HepG2 (cell line): ENCODE data around the gene CST1. TPM values are rescaled to one million over a fixed set of nuclear protein-coding genes. Genes with fewer than 3 reads are reported as not detected.
A peak's percentile ranks its signal among the peaks of the same experiment; 100 is the strongest.
"Not testable (repeated sequence)": the region's sequence is repeated elsewhere in the genome, so short reads cannot be mapped to it uniquely, and the experiment has no call there.

Experiments used
- ATAC-seq: fragments of 200-7000 bp; cut with Tn5 transposase; 3 replicates; pipeline ENCODE4 v1.9.1; 2020; ENCODE audit warnings: mild to moderate bottlenecking, moderate library complexity
- BruUV-seq: library from RNA; stranded (reverse); fragments of 400-500 nt; replicated peaks from 2 replicates; lab custom pipeline; 2021; lab: Mats Ljungman, UMichigan
- CTCF ChIA-PET: fragments of 300-600 bp; formaldehyde crosslinking; extraction: SDS; loops from one replicate; lab custom pipeline; 2021; ENCODE audit warnings: low total read pairs, inconsistent platforms, low intra/inter-chr PET ratio; lab: Yijun Ruan, JAX
- POLR2A ChIA-PET: fragments of 350-600 bp; sonication (Branson Sonifier 250); formaldehyde crosslinking; loops from one replicate; lab custom pipeline; 2020; ENCODE audit warnings: antibody characterized with exemption, inconsistent platforms; lab: Yijun Ruan, JAX
- DNase-seq: peaks from one replicate; pipeline ENCODE4 v3.0.0-alpha.2; 2015; ENCODE audit warnings: low spot score
- FAIRE-seq: peaks from 3 replicates; lab custom pipeline; 2011; peaks lifted over from hg19 to GRCh38; lab: Jason Lieb, UNC
- H2AFZ ChIP-seq: one replicate; pipeline ENCODE4 v1.6.1; 2011; ENCODE audit warnings: low read length, inconsistent platforms
- H3K27ac ChIP-seq: fragments of 300-600 bp; 3 replicates; pipeline ENCODE4 v1.8.0; 2011; ENCODE audit warnings: mixed run types, mild to moderate bottlenecking, mixed read lengths, low read length, inconsistent platforms; ENCODE audit not compliant: insufficient read depth; ENCODE audit errors: extremely low read length
- H3K27me3 ChIP-seq, 2 experiments: fragments of 200-600 bp in 1 of 2; 2 replicates in 1 of 2; 3 replicates in 1 of 2; pipeline versions ENCODE4 v1.6.0 to v1.8.0; 2011; ENCODE audit warnings: low read length in 2 of 2, mild to moderate bottlenecking in 2 of 2, moderate library complexity in 2 of 2, inconsistent platforms in 1 of 2; ENCODE audit not compliant: insufficient read depth in 2 of 2, control insufficient read depth in 1 of 2
- H3K36me3 ChIP-seq, 2 experiments: fragments of 200-600 bp in 1 of 2; replicated peaks in 1 of 2; 2 replicates in 1 of 2; 3 replicates in 1 of 2; pipeline versions ENCODE4 v1.5.1 to v1.8.0; 2011; ENCODE audit warnings: low read length in 2 of 2, inconsistent platforms in 1 of 2; ENCODE audit not compliant: insufficient read depth in 2 of 2, control insufficient read depth in 1 of 2
- H3K4me1 ChIP-seq: 2 replicates; pipeline ENCODE4 v1.5.1; 2012; ENCODE audit warnings: low read length, inconsistent platforms; ENCODE audit not compliant: insufficient read depth
- H3K4me2 ChIP-seq: 2 replicates; pipeline ENCODE4 v1.6.0; 2011; ENCODE audit warnings: low read depth, low read length, inconsistent platforms
- H3K4me3 ChIP-seq, 3 experiments: fragments of 200-600 bp in 1 of 3; sonication (generic), shearing (Covaris generic) in 1 of 3; replicated peaks in 1 of 3; 2 replicates each; pipeline ENCODE4 v1.5.1; 2011 to 2016; ENCODE audit warnings: low read length in 3 of 3, inconsistent platforms in 2 of 3, low read depth in 2 of 3, mild to moderate bottlenecking in 2 of 3, control low read depth in 1 of 3, mixed read lengths in 1 of 3; ENCODE audit not compliant: insufficient read depth in 1 of 3
- H3K79me2 ChIP-seq: one replicate; pipeline ENCODE4 v1.6.1; 2011; ENCODE audit warnings: low read length, inconsistent platforms; ENCODE audit not compliant: insufficient read depth
- H3K9ac ChIP-seq: 2 replicates; pipeline ENCODE4 v1.6.0; 2011; ENCODE audit warnings: mild to moderate bottlenecking, low read depth, low read length, inconsistent platforms; ENCODE audit not compliant: insufficient read depth
- H3K9me3 ChIP-seq: 2 replicates; pipeline ENCODE4 v1.5.1; 2012; ENCODE audit warnings: mild to moderate bottlenecking, low read length
- H4K20me1 ChIP-seq: 2 replicates; pipeline ENCODE4 v1.6.0; 2011; ENCODE audit warnings: inconsistent platforms, mild to moderate bottlenecking, low read length, moderate library complexity; ENCODE audit not compliant: insufficient read depth
- ARNT ChIP-seq: fragments of 450-650 bp; IDR thresholded peaks from 2 replicates; pipeline ENCODE4 v1.6.1; 2017
- ATF7 ChIP-seq, 2 experiments: fragments of 450-650 bp in 1 of 2; sonication (generic) in 1 of 2; formaldehyde crosslinking in 1 of 2; IDR thresholded peaks; 2 replicates each; pipeline versions ENCODE4 v1.4.0 to v1.6.1; 2016 to 2020; ENCODE audit warnings: antibody characterized with exemption in 1 of 2, mild to moderate bottlenecking in 1 of 2, missing genetic modification reagents in 1 of 2
- ATM ChIP-seq: fragments of 450-650 bp; IDR thresholded peaks from 2 replicates; pipeline ENCODE4 v1.7.1; 2017; ENCODE audit warnings: mild to moderate bottlenecking, borderline replicate concordance
- CREB1 ChIP-seq, 2 experiments: fragments of 450-650 bp in 1 of 2; IDR thresholded peaks; 2 replicates each; pipeline ENCODE4 v1.6.1; 2016 to 2017; ENCODE audit warnings: control low read depth in 1 of 2, mild to moderate bottlenecking in 1 of 2, missing compliant biosample characterization in 1 of 2, missing genetic modification characterization in 1 of 2
- FOXK2 ChIP-seq: fragments of 450-650 bp; IDR thresholded peaks from 2 replicates; pipeline ENCODE4 v1.6.1; 2016
- IKZF1 ChIP-seq: fragments of 450-650 bp; IDR thresholded peaks from 2 replicates; pipeline ENCODE4 v1.7.1; 2016
- LCORL ChIP-seq, 2 experiments: fragments of 450-650 bp in 1 of 2; sonication (generic) in 1 of 2; formaldehyde crosslinking in 1 of 2; IDR thresholded peaks; 2 replicates each; pipeline versions ENCODE4 v1.5.0 to v1.6.1; 2017 to 2020; ENCODE audit warnings: antibody characterized with exemption in 1 of 2, missing genetic modification reagents in 1 of 2
- PHB2 ChIP-seq: fragments of 450-650 bp; IDR thresholded peaks from 2 replicates; pipeline ENCODE4 v1.6.1; 2018; ENCODE audit not compliant: partially characterized antibody
- RAD51 ChIP-seq: fragments of 450-650 bp; IDR thresholded peaks from 2 replicates; pipeline ENCODE4 v1.6.1; 2016; ENCODE audit warnings: borderline replicate concordance
- SOX13 ChIP-seq, 3 experiments: fragments of 450-650 bp in 1 of 3; sonication (generic) in 1 of 3; formaldehyde crosslinking in 1 of 3; IDR thresholded peaks in 2 of 3; conservative IDR thresholded peaks in 1 of 3; 2 replicates each; pipeline versions ENCODE4 v1.5.0 to v1.6.1; 2016 to 2020; ENCODE audit warnings: antibody characterized with exemption in 1 of 3, mild to moderate bottlenecking in 1 of 3, missing compliant biosample characterization in 1 of 3, missing genetic modification reagents in 1 of 3, moderate library complexity in 1 of 3
- SOX6 ChIP-seq, 2 experiments: fragments of 450-650 bp in 1 of 2; sonication (generic) in 1 of 2; formaldehyde crosslinking in 1 of 2; IDR thresholded peaks; 2 replicates each; pipeline versions ENCODE4 v1.4.0 to v1.6.1; 2017 to 2020; ENCODE audit warnings: antibody characterized with exemption in 1 of 2, mild to moderate bottlenecking in 1 of 2, missing genetic modification reagents in 1 of 2
- TRIM22 ChIP-seq: fragments of 450-650 bp; IDR thresholded peaks from 2 replicates; pipeline ENCODE4 v1.6.1; 2017
- ZBTB20 ChIP-seq: sonication (generic); formaldehyde crosslinking; IDR thresholded peaks from 2 replicates; pipeline ENCODE4 v1.8.1; 2023; ENCODE audit warnings: missing genetic modification reagents, low read depth, mild to moderate bottlenecking, borderline replicate concordance
- ZNF282 ChIP-seq: fragments of 450-650 bp; IDR thresholded peaks from 2 replicates; pipeline ENCODE4 v1.6.1; 2018; ENCODE audit not compliant: partially characterized antibody
- WGBS: methylation state at CpG from one replicate; pipeline ENCODE4 v1.1.6; 2017; ENCODE audit warnings: low lambda C conversion rate; 5-methylcytosine and 5-hydroxymethylcytosine counted together
- in situ Hi-C: cut with HindIII; loops from 2 replicates; pipeline ENCODE4 v1.10.0; 2017; ENCODE audit warnings: low pct_unique_long_range_greater_than_20kb; ENCODE audit not compliant: extremely low pct_ligation_motif_present
- intact Hi-C: fragments of 100-400 bp; cut with micrococcal nuclease; formaldehyde crosslinking; loops from one replicate; pipeline ENCODE4 v1.10.0; 2022; ENCODE audit not compliant: unreplicated experiment
- polyA plus RNA-seq, 8 experiments: library from polyadenylated mRNA; depleted of rRNA in 3 of 8; stranded (reverse) in 7 of 8; unstranded in 1 of 8; fragments of >200 nt; fragmentation: Illumina TruSeq in 4 of 8; extraction: Trizol in 4 of 8; gene quantifications; 2 replicates each; pipeline versions ENCODE4 v1.2.1 to v1.2.3, GENCODE V29; 2011 to 2016; ENCODE audit warnings: low read depth in 4 of 8, missing spikeins in 1 of 8, mixed read lengths in 1 of 8; ENCODE audit not compliant: insufficient read depth in 1 of 8
- total RNA-seq, 5 experiments: library from RNA; depleted of rRNA; stranded (reverse); fragments of >200 nt; fragmentation: Illumina TruSeq; extraction: Trizol; gene quantifications; 2 replicates each; pipeline ENCODE4 v1.2.3, GENCODE V29; 2016; ENCODE audit warnings: low read depth in 1 of 5

CST1 gene
- total and polyA plus RNA-seq, 2 of the 13 experiments (the other 11 are each of a cell fraction or from before 2014, with no cell fraction given): 0.09 TPM; not detected in 1

GRCh38 chr20:23721962-23722361, 28.8 kb downstream of the CST1 start (continued):
- TF ChIP-seq SOX13 (IDR thresholded peaks at IDR 0.05): no peak
- TF ChIP-seq SOX13 (CRISPR knock-in tag; conservative IDR thresholded peaks at IDR 0.05 in 1 of 2, IDR thresholded peaks at IDR 0.05 in 1 of 2): no peak
- TF ChIP-seq ZBTB20 (CRISPR knock-in tag): no peak

GRCh38 chr20:23719351-23719750, 31.4 kb downstream of the CST1 start:
- POLR2A ChIA-PET, H2AFZ ChIP-seq, H3K36me3 ChIP-seq, H3K9ac ChIP-seq, BruUV-seq, CTCF ChIA-PET, H3K4me3 ChIP-seq, intact Hi-C loops, H3K27ac ChIP-seq, ATAC-seq, DNase-seq, H4K20me1 ChIP-seq, H3K79me2 ChIP-seq, H3K4me1 ChIP-seq, H3K27me3 ChIP-seq, FAIRE-seq, H3K9me3 ChIP-seq, in situ Hi-C loops, H3K4me2 ChIP-seq: not testable (repeated sequence)
- WGBS: 25% methylated on average over 9 of the region's 9 CpGs

GRCh38 chr20:23711778-23712177, 39.0 kb downstream of the CST1 start:
- H3K9ac ChIP-seq; intact Hi-C loops; H3K4me3 ChIP-seq; FAIRE-seq; H3K4me1 ChIP-seq; H2AFZ ChIP-seq; H3K27ac ChIP-seq; H4K20me1 ChIP-seq; CTCF ChIA-PET; H3K27me3 ChIP-seq; POLR2A ChIA-PET; H3K79me2 ChIP-seq; BruUV-seq; in situ Hi-C loops; DNase-seq; ATAC-seq; H3K9me3 ChIP-seq; H3K36me3 ChIP-seq; H3K4me2 ChIP-seq; TF ChIP-seq LCORL, ATF7, CREB1, SOX6 (CRISPR knock-in tag; IDR thresholded peaks at IDR 0.05): not testable (repeated sequence)
- TF ChIP-seq LCORL (IDR thresholded peaks at IDR 0.05): 0 out of 2 replicates have a peak, but pooled peaks have one; percentile 43
- peak; percentile 80; the same call in 1 of the 2 replicates for TF ChIP-seq IKZF1
- peak; percentile 45 for TF ChIP-seq PHB2
- TF ChIP-seq ARNT: 0 out of 2 replicates have a peak, but pooled peaks have one; percentile 60
- peak; percentile 31; the same call in 1 of the 2 replicates for TF ChIP-seq FOXK2
- TF ChIP-seq ATF7 (IDR thresholded peaks at IDR 0.05): 0 out of 2 replicates have a peak, but pooled peaks have one; percentile 27
- peak; percentile 88 for TF ChIP-seq CREB1 (IDR thresholded peaks at IDR 0.05)
- peak; percentile 73; the same call in 1 of the 2 replicates for TF ChIP-seq TRIM22
- peak; percentile 76; the same call in 1 of the 2 replicates for TF ChIP-seq ATM
- TF ChIP-seq SOX6 (IDR thresholded peaks at IDR 0.05): 0 out of 2 replicates have a peak, but pooled peaks have one; percentile 16
- TF ChIP-seq ZNF282: peak; percentile 54
- 0 out of 2 replicates have a peak, but pooled peaks have one; percentile 2 for TF ChIP-seq RAD51
